ENCODE results near the gene BRMS1.

GRCh38 chr11:66349084-66349386 is 4.1 kb upstream of the BRMS1 start:
- TF ChIP-seq CTCF (conservative IDR thresholded peaks at IDR 0.05; ENCODE audit: low read depth, low read length): no peak
- no peak for TF ChIP-seq EZH2 (IDR thresholded peaks at IDR 0.05; ENCODE audit: borderline replicate concordance, low read depth, low read length, poor library complexity, severe bottlenecking)
